ENCODE results near the gene ANKRD13A. TPM values are rescaled to one million over a fixed set of nuclear protein-coding genes. Genes with fewer than 3 reads are reported as not detected.
"Not testable (repeated sequence)": the region's sequence is repeated elsewhere in the genome, so short reads cannot be mapped to it uniquely, and the experiment has no call there.

Gene ANKRD13A
- total RNA-seq, 1 donor from 2014 or later = 22.5 TPM

DNA sequence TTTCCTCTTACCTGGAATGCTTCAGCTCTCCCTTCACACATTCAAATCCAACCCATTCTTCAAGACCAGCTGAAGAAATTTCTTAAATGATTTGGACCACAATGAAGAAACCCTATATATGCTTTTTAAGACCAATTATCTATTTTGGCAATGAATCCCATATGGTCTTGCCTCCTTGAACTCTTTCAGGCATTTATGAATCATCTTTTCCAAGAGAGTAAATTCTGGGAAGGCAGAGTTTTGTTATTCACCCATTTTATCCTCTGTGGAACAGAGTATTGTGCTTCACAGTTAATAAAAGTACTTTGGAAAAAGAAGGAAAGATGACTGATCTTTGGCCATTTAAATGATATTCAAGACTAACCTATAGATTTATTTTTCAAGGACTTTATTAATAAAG lies 17.0 kb upstream of the ANKRD13A start:
- no peak for TF ChIP-seq EZH2 (IDR thresholded peaks at IDR 0.05; ENCODE audit: insufficient read depth, low read length)
- TF ChIP-seq, protein P1, sequence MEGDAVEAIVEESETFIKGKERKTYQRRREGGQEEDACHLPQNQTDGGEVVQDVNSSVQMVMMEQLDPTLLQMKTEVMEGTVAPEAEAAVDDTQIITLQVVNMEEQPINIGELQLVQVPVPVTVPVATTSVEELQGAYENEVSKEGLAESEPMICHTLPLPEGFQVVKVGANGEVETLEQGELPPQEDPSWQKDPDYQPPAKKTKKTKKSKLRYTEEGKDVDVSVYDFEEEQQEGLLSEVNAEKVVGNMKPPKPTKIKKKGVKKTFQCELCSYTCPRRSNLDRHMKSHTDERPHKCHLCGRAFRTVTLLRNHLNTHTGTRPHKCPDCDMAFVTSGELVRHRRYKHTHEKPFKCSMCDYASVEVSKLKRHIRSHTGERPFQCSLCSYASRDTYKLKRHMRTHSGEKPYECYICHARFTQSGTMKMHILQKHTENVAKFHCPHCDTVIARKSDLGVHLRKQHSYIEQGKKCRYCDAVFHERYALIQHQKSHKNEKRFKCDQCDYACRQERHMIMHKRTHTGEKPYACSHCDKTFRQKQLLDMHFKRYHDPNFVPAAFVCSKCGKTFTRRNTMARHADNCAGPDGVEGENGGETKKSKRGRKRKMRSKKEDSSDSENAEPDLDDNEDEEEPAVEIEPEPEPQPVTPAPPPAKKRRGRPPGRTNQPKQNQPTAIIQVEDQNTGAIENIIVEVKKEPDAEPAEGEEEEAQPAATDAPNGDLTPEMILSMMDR (IDR thresholded peaks at IDR 0.05; ENCODE audit: insufficient read depth, low read depth, low read length) = no peak
- Histone ChIP-seq H3K27me3 (ENCODE audit: insufficient read depth, low read length) (no peaks in the 10 kb centered on the region), H3K9ac (ENCODE audit: low read length) (no peak overlapping the region), H4K20me1 (ENCODE audit: insufficient read depth, low read length) (no peaks in the 10 kb centered on the region), H2AFZ (ENCODE audit: low read depth, low read length) (no peak overlapping the region), H3K79me2 (ENCODE audit: insufficient read depth, low read length) (no peaks in the 10 kb centered on the region), H3K4me2 (ENCODE audit: low read length) (no peak overlapping the region), H3K4me1 (ENCODE audit: insufficient read depth, low read length) (peaks cover 3% of the 10 kb centered on the region), H3K9me3 (ENCODE audit: insufficient read depth, low read depth, low read length) (no peaks in the 10 kb centered on the region), H3K4me3 (ENCODE audit: insufficient read depth, low read depth, low read length) (no peak overlapping the region), H3K27ac (ENCODE audit: low read depth, low read length) (no peak overlapping the region), H3K36me3 (ENCODE audit: insufficient read depth, low read length) (peaks cover 53% of the 10 kb centered on the region)
- no peaks in the 10 kb centered on the region for H3K27me3 Mint-ChIP-seq (ENCODE audit: low read depth, unreplicated experiment)
- H3K27ac Mint-ChIP-seq (ENCODE audit: unreplicated experiment) = no peak overlapping the region
- peaks cover 22% of the 10 kb centered on the region for H3K36me3 Mint-ChIP-seq (ENCODE audit: low read depth, unreplicated experiment)
- H3K9me3 Mint-ChIP-seq (ENCODE audit: unreplicated experiment) = no peaks in the 10 kb centered on the region
- FAIRE-seq (no peak), DNase-seq (ENCODE audit: low read depth) (peak; percentile 64)
- no peak overlapping the region for H3K4me3 Mint-ChIP-seq (ENCODE audit: unreplicated experiment)
- H3K4me1 Mint-ChIP-seq (ENCODE audit: low read depth, unreplicated experiment) = no peaks in the 10 kb centered on the region

DNA sequence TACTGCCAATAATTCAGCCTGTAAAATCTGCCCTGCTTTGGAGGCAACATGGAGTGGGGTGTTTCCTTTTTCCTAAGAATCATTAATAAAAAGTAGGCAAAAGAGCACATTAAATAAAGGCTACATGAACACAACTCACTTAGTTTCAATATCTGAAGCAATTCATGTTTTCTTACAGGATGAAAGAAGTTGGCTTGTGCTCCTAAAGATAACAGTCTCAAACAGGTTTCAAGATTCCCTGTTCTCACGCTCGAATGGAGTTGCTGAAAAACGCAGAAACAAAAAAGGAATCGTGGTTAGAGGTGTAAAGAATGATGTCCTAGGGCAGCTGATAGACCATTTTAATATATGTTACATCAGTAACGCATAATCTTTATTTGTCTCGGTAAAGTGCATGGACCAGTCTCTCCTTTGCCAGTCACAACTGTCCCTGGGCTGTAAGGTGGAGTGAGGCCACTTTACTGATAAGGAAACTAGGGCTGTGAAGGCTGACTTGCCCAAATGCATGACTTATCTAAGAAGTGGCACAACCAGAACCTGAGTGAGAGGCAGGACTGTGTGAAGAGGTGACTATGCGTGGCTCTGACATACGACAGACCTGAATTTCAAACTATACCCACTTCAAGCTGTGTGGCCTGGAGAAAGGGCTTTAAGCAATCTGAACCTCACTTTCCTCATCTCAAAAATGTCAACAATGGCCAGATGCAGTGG lies 15.6 kb upstream of the ANKRD13A start:
- no peak overlapping the region for H3K27ac Mint-ChIP-seq (ENCODE audit: unreplicated experiment)
- Histone ChIP-seq H3K4me1 (ENCODE audit: insufficient read depth, low read length) (peaks cover 3% of the 10 kb centered on the region), H3K27ac (ENCODE audit: low read depth, low read length) (no peak overlapping the region), H3K9me3 (ENCODE audit: insufficient read depth, low read depth, low read length) (no peaks in the 10 kb centered on the region), H3K79me2 (ENCODE audit: insufficient read depth, low read length) (no peaks in the 10 kb centered on the region), H3K36me3 (ENCODE audit: insufficient read depth, low read length) (peaks cover 57% of the 10 kb centered on the region), H2AFZ (ENCODE audit: low read depth, low read length) (no peak overlapping the region), H4K20me1 (ENCODE audit: insufficient read depth, low read length) (no peaks in the 10 kb centered on the region), H3K27me3 (ENCODE audit: insufficient read depth, low read length) (no peaks in the 10 kb centered on the region), H3K4me3 (ENCODE audit: insufficient read depth, low read depth, low read length) (no peak overlapping the region), H3K4me2 (ENCODE audit: low read length) (no peak overlapping the region), H3K9ac (ENCODE audit: low read length) (no peak overlapping the region)
- H3K9me3 Mint-ChIP-seq (ENCODE audit: unreplicated experiment) = no peaks in the 10 kb centered on the region
- no peak for FAIRE-seq
- peaks cover 24% of the 10 kb centered on the region for H3K36me3 Mint-ChIP-seq (ENCODE audit: low read depth, unreplicated experiment)
- DNase-seq (ENCODE audit: low read depth) = no peak
- no peaks in the 10 kb centered on the region for H3K27me3 Mint-ChIP-seq (ENCODE audit: low read depth, unreplicated experiment)
- no peak overlapping the region for H3K4me3 Mint-ChIP-seq (ENCODE audit: unreplicated experiment)
- no peak for TF ChIP-seq EZH2 (IDR thresholded peaks at IDR 0.05; ENCODE audit: insufficient read depth, low read length)
- TF ChIP-seq, protein P1 (IDR thresholded peaks at IDR 0.05; ENCODE audit: insufficient read depth, low read depth, low read length) = no peak
- no peaks in the 10 kb centered on the region for H3K4me1 Mint-ChIP-seq (ENCODE audit: low read depth, unreplicated experiment)

DNA sequence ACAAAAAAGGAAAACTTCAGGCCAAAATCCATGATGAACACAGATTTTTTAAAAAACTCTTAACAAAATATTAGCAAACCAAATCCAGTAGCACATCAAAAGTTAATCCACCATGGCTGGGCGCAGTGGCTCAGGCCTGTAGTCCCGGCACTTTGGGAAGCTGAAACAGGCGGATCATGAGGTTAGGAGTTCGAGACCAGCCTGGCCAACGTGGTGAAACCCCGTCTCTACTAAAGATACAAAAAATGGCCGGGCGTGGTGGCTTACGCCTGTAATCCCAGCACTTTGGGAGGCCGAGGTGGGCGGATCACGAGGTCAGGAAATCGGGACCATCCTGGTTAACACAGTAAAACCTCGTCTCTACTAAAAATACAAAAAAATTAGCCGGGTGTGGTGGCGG lies 13.0 kb upstream of the ANKRD13A start:
- H3K9me3 Mint-ChIP-seq (ENCODE audit: unreplicated experiment); H3K27ac ChIP-seq (ENCODE audit: low read depth, low read length); DNase-seq (ENCODE audit: low read depth); H3K4me3 Mint-ChIP-seq (ENCODE audit: unreplicated experiment); H4K20me1 ChIP-seq (ENCODE audit: insufficient read depth, low read length); H3K4me1 ChIP-seq (ENCODE audit: insufficient read depth, low read length); H2AFZ ChIP-seq (ENCODE audit: low read depth, low read length); FAIRE-seq; H3K9me3 ChIP-seq (ENCODE audit: insufficient read depth, low read depth, low read length); H3K9ac ChIP-seq (ENCODE audit: low read length); H3K27me3 Mint-ChIP-seq (ENCODE audit: low read depth, unreplicated experiment); H3K27ac Mint-ChIP-seq (ENCODE audit: unreplicated experiment); H3K27me3 ChIP-seq (ENCODE audit: insufficient read depth, low read length); H3K4me2 ChIP-seq (ENCODE audit: low read length); H3K4me1 Mint-ChIP-seq (ENCODE audit: low read depth, unreplicated experiment); H3K4me3 ChIP-seq (ENCODE audit: insufficient read depth, low read depth, low read length): not testable (repeated sequence)
- peaks cover 12% of the 10 kb centered on the region for H3K79me2 ChIP-seq (ENCODE audit: insufficient read depth, low read length)
- peaks cover 18% of the 10 kb centered on the region for H3K36me3 Mint-ChIP-seq (ENCODE audit: low read depth, unreplicated experiment)
- H3K36me3 ChIP-seq (ENCODE audit: insufficient read depth, low read length) = peaks cover 44% of the 10 kb centered on the region

All from astrocyte (in vitro differentiated cells and primary cell).